ENCODE measurements around the gene SCCPDH. TPM values are rescaled to one million over a fixed set of nuclear protein-coding genes. Genes with fewer than 3 reads are reported as not detected.

Gene SCCPDH
- total and polyA plus RNA-seq, 10 donors: 6.8 to 15.8 (median 13.0) TPM

DNA sequence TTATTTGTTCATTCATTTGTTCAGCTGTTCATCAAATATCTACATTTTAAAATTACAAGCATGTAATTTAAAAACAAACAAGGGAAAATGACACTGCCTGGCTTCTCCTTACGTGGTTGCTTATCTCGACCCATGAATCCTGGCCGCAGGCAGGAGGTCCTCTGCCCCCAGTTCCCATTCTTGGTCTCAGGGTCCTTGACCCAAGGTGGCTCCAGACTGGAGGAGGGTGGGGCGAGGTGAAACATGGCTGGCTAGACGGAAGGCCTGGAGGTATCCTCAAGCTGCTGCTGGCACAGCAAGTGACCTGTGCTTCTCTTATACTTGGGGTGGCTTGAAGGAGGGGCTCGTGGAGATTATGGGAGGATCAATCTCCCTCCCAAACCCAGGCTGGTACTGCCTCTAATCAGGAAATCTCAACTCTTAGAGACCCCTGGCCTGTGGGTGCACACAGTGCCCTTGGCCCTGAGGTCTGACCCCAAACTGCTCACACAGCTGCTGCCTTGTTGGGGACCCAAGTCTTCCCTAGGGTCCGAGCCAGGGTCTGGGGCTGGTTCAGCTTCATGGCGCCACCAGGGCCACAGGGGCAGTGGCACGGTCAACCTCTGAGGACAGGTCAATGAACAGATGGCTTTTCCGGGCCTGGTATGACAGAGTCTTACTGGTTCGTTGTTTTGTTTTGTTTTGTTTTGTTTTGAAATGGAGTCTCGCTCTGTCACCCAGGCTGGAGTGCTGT is 63.7 kb downstream of the SCCPDH start:
- intact Hi-C loops (cut with DNase I; ENCODE audit: low total_unique reads): no loop called here
- peaks cover 0 to 24% (median 16%) of the 10 kb centered on the region in 6 donors for H3K4me1 ChIP-seq
- no peaks in the 10 kb centered on the region for H3K9me3 ChIP-seq
- peaks cover 0 to 53% (median 0%) of the 10 kb centered on the region in 7 donors for H3K27me3 ChIP-seq (replicated peaks in 1 of 7)
- H3K27ac ChIP-seq: no peak overlapping the region
- 87 to 94% (median 88%) methylated on average over 12 of the region's 12 CpGs for WGBS, 5 donors
- no peak for TF ChIP-seq POLR2AphosphoS5 (IDR thresholded peaks at IDR 0.05)
- H3K36me3 ChIP-seq: no peaks in the 10 kb centered on the region
- DNase-seq: no peak
- no peak overlapping the region for H3K4me3 ChIP-seq

DNA sequence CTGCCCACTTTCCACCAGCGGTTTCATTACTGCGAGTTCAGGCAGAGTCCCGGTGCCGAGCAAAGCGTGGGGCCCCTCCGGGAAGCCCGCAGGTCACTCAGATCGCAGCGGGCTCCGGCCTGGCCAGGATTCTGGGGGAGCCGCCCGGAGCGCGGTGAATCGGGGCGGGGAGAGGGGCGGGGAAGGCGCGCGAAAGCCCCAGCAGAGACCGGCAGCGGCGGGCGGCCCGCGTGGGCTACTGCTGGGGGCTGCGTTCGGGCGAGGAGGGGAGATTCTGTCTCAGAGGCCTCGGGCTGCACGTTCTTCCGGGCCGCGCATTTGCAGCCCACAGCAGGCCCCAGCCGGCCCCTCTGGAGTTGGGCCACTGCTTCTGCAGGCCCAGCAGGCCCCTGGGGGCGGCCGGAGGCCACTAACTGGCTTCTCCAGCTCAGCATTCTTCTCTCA is 64.7 kb downstream of the SCCPDH start:
- TF ChIP-seq POLR2A (IDR thresholded peaks at IDR 0.05): no peak
- no peak for TF ChIP-seq CTCF (IDR thresholded peaks at IDR 0.05 in 8 of 11, conservative IDR thresholded peaks at IDR 0.05 in 3 of 11)
- TF ChIP-seq POLR2AphosphoS5 (IDR thresholded peaks at IDR 0.05): no peak
- Histone ChIP-seq H3K4me3 (peak overlapping the region in 4 of 8 donors; percentile 10 to 51 (median 22)), H3K9me3 (no peaks in the 10 kb centered on the region), H3K36me3 (no peaks in the 10 kb centered on the region), H3K4me1 (peaks cover 0 to 24% (median 16%) of the 10 kb centered on the region in 6 donors), H3K27ac (no peak overlapping the region), H3K27me3 (replicated peaks in 1 of 7) (peaks cover 0 to 61% (median 0%) of the 10 kb centered on the region in 7 donors)
- intact Hi-C loops (cut with DNase I; ENCODE audit: low total_unique reads): no loop called here
- DNase-seq: no peak
- 5 to 9% (median 7%) methylated on average over 21 to 37 of the region's 37 CpGs for WGBS, 5 donors

DNA sequence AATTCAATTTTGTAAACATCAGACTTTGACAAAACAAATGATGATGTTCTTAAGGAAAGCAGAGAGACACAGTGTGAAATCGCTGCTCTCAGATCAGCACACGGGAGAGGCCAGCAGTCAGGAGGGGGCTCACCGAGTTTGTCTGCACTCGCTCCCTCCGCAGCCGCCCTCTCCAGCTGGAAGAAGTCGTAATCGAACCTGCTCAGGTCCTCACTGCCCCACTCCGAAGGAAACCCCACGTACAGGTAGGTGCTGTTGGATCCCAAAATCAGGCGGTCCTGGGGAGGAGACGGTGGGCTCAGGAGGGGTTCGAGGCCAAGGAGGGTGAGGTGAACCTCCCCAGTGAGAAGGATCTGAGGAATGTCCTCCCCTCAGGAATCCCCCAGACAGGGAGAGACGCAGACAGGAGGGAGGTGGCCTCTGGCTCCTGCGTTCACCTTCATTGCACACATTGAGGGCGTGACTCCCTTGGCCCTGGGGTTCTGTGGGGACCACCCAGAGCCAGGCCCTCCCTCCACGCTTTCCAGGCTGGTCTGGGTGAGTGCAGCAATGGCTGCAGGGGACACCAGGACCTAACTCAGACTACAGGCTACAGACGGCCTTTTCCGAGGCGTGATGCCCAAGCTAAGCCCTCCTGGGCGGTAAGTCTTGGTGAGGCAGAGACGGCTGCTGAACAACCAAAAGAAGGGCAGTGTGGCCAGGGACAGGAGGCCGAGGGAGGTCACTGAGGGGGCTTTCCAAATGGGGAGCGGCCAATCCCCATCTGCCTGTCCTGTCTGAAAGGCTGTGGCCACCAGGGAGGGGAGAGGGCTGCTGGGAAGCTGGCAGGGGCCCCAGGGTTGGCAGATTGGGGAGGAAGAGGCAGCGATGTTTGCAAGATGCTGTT is 65.5 kb downstream of the SCCPDH start:
- H3K27me3 ChIP-seq (replicated peaks in 1 of 7): peaks cover 0 to 57% (median 0%) of the 10 kb centered on the region in 7 donors
- 87 to 93% (median 90%) methylated on average over 22 to 25 of the region's 25 CpGs for WGBS, 5 donors
- H3K4me3 ChIP-seq: no peak overlapping the region
- peaks cover 0 to 18% (median 12%) of the 10 kb centered on the region in 6 donors for H3K4me1 ChIP-seq
- no peak for DNase-seq
- TF ChIP-seq CTCF (IDR thresholded peaks at IDR 0.05 in 8 of 11, conservative IDR thresholded peaks at IDR 0.05 in 3 of 11) (no peak), POLR2AphosphoS5 (IDR thresholded peaks at IDR 0.05) (no peak), POLR2A (IDR thresholded peaks at IDR 0.05) (no peak)
- H3K9me3 ChIP-seq: no peaks in the 10 kb centered on the region
- intact Hi-C loops (cut with DNase I; ENCODE audit: low total_unique reads): no loop called here
- H3K36me3 ChIP-seq: no peaks in the 10 kb centered on the region
- no peak overlapping the region for H3K27ac ChIP-seq

GRCh38 chr1:246790364-246790763 is 66.2 kb downstream of the SCCPDH start:
- intact Hi-C loops (cut with DNase I; ENCODE audit: low total_unique reads): no loop called here
- Histone ChIP-seq H3K9me3 (no peaks in the 10 kb centered on the region), H3K4me1 (peaks cover 0 to 11% (median 6%) of the 10 kb centered on the region in 6 donors), H3K27me3 (replicated peaks in 1 of 7) (peaks cover 0 to 55% (median 0%) of the 10 kb centered on the region in 7 donors), H3K4me3 (no peak overlapping the region), H3K36me3 (no peaks in the 10 kb centered on the region), H3K27ac (no peak overlapping the region)
- no peak for DNase-seq
- 92 to 97% (median 97%) methylated on average over 5 to 7 of the region's 7 CpGs for WGBS, 5 donors
- TF ChIP-seq CTCF (IDR thresholded peaks at IDR 0.05 in 8 of 11, conservative IDR thresholded peaks at IDR 0.05 in 3 of 11) (no peak), POLR2AphosphoS5 (IDR thresholded peaks at IDR 0.05) (no peak), POLR2A (IDR thresholded peaks at IDR 0.05) (no peak)
